ENCODE measurements around the gene SRRM3.

GRCh38 chr7:76252021-76252420, 50.3 kb downstream of the SRRM3 start:
- TF ChIP-seq CTCF (IDR thresholded peaks at IDR 0.05) (no peak), POLR2A (IDR thresholded peaks at IDR 0.05) (no peak)

All from esophagus squamous epithelium (tissue), 4 donors.